T-helper 1 cell treated with Interleukin-12 subunit alpha and Interleukin-12 subunit beta and Interleukin-4 antibody, amounts not matched to agents 30 μg/mL and 1 μg/mL, for 36 hours (primary cell): Measurements from ENCODE around the gene EHBP1.

Source experiments
- H3K27ac Mint-ChIP-seq: one replicate; pipeline ENCODE4 v1.8.0; 2021; ENCODE audit warnings: mild to moderate bottlenecking, mixed read lengths
- H3K27me3 Mint-ChIP-seq: one replicate; pipeline ENCODE4 v1.8.0; 2021; ENCODE audit warnings: low read depth, mixed read lengths
- H3K36me3 Mint-ChIP-seq: one replicate; pipeline ENCODE4 v1.8.0; 2021; ENCODE audit warnings: low read depth, mixed read lengths
- H3K4me1 Mint-ChIP-seq: one replicate; pipeline ENCODE4 v1.8.0; 2021; ENCODE audit warnings: low read depth, mixed read lengths
- H3K4me3 Mint-ChIP-seq: one replicate; pipeline ENCODE4 v1.8.0; 2021; ENCODE audit warnings: mild to moderate bottlenecking, moderate library complexity, mixed read lengths
- H3K9me3 Mint-ChIP-seq: one replicate; pipeline ENCODE4 v1.8.0; 2021; ENCODE audit warnings: mixed read lengths

Gene EHBP1

GRCh38 chr2:62822549-62822948, 117.0 kb downstream of the EHBP1 start:
- Mint-ChIP-seq H3K4me3 (no peak overlapping the region), H3K36me3 (peaks cover 7% of the 10 kb centered on the region), H3K27ac (no peak overlapping the region), H3K9me3 (no peaks in the 10 kb centered on the region), H3K27me3 (no peaks in the 10 kb centered on the region), H3K4me1 (no peaks in the 10 kb centered on the region)

DNA sequence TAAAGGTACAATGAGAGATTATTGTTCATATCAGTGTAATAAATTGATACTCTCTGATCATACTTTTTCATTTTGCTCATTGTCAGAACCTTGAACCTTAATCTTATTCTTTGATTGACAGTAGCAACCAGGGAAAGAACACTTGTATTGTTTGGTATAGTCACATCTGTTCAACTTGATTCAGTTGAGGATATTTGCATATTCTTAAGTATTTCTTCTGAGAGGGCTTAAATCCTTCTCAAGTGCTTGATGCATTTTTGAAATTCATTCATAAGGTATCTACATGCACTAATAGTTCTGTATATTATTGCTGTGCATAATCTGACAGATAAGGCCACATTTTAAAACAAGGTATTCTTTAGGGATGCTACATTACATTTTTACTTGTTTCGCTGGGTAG, 118.9 kb downstream of the EHBP1 start:
- no peaks in the 10 kb centered on the region for H3K4me1 Mint-ChIP-seq
- no peaks in the 10 kb centered on the region for H3K27me3 Mint-ChIP-seq
- peaks cover 7% of the 10 kb centered on the region for H3K36me3 Mint-ChIP-seq
- no peaks in the 10 kb centered on the region for H3K9me3 Mint-ChIP-seq
- H3K27ac Mint-ChIP-seq = no peak overlapping the region
- H3K4me3 Mint-ChIP-seq = no peak overlapping the region

GRCh38 chr2:62826141-62826540, 120.6 kb downstream of the EHBP1 start:
- Mint-ChIP-seq H3K27ac (no peak overlapping the region), H3K27me3 (no peaks in the 10 kb centered on the region), H3K36me3 (peaks cover 10% of the 10 kb centered on the region), H3K4me3 (no peak overlapping the region), H3K4me1 (no peaks in the 10 kb centered on the region), H3K9me3 (peaks cover 5% of the 10 kb centered on the region)

- H3K27ac Mint-ChIP-seq = no peak overlapping the region
- H3K36me3 Mint-ChIP-seq = peaks cover 12% of the 10 kb centered on the region
- H3K9me3 Mint-ChIP-seq = peaks cover 5% of the 10 kb centered on the region
These were observed 121.6 kb downstream of the EHBP1 start for GRCh38 chr2:62826953-62827675.

GRCh38 chr2:62831729-62832128, 126.2 kb downstream of the EHBP1 start:
- Mint-ChIP-seq H3K27ac (no peak overlapping the region), H3K4me3 (no peak overlapping the region), H3K9me3 (peaks cover 21% of the 10 kb centered on the region), H3K4me1 (peaks cover 3% of the 10 kb centered on the region), H3K36me3 (peaks cover 24% of the 10 kb centered on the region), H3K27me3 (no peaks in the 10 kb centered on the region)

More at GRCh38 chr2:62826953-62827675, 121.6 kb downstream of the EHBP1 start:
- H3K27me3 Mint-ChIP-seq = no peaks in the 10 kb centered on the region
- peaks cover 3% of the 10 kb centered on the region for H3K4me1 Mint-ChIP-seq
- H3K4me3 Mint-ChIP-seq = no peak overlapping the region

DNA sequence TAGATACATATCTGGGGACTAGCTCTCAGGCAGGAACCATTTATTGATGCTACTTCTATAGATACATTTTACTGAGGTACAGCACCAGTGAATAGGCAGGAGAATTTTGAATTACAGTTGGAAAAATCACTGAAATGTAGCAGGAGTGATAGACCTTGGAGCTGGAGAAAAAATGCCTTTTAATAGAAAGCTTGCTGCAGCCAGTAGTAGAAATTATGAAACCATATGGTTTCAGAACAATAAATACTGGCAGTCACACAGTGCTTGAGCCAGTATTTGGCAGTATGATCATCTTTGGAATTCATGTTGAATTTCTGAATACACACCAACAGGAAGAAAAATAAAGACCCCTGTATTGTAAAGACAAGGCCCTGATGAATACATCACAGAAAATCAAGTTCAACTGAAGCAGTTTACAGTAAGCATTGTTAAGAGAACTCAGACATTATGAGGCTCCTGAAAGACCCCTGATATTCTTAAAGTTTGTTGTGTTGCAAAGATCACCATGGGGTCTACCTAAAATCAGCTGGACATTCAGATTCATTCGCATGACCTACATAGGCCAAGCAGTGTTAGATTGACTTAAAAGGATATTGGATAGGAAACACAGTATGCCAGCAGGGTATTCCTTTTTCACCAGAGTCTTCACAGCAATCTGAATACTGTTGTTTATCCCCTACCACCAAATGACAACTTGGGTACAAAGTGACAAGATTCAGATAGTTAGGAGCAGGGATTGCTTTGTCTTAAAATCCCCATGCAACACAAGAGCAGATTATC, 139.0 kb downstream of the EHBP1 start:
- Mint-ChIP-seq H3K4me3 (no peak overlapping the region), H3K9me3 (peaks cover 7% of the 10 kb centered on the region), H3K27me3 (no peaks in the 10 kb centered on the region), H3K4me1 (no peaks in the 10 kb centered on the region), H3K27ac (no peak overlapping the region), H3K36me3 (peaks cover 3% of the 10 kb centered on the region)

DNA sequence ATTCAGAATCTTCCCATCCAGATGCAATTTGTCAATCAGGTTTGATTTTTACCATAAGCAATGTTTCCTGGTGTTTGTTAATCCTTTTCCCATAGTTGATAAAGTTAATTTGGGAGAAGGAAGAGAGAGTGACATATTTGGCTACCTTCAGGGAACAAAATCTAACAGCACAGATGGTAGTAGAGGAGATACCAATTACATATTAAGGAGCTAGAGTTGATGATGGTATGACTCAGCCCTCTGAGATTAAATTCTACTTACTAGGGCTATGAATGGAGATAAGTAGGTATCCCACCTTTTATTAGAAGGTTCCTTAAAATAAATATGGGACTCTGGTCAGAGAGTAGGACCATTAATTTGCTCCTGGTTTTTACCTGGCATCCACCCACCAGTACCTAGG, 139.7 kb downstream of the EHBP1 start:
- peaks cover 7% of the 10 kb centered on the region for H3K9me3 Mint-ChIP-seq
- H3K36me3 Mint-ChIP-seq = peaks cover 4% of the 10 kb centered on the region
- H3K4me3 Mint-ChIP-seq = no peak overlapping the region
- H3K27ac Mint-ChIP-seq = no peak overlapping the region
- H3K4me1 Mint-ChIP-seq = no peaks in the 10 kb centered on the region
- no peaks in the 10 kb centered on the region for H3K27me3 Mint-ChIP-seq

GRCh38 chr2:62852254-62852653, 146.7 kb downstream of the EHBP1 start:
- peaks cover 10% of the 10 kb centered on the region for H3K36me3 Mint-ChIP-seq
- H3K4me3 Mint-ChIP-seq = no peak overlapping the region
- peaks cover 4% of the 10 kb centered on the region for H3K9me3 Mint-ChIP-seq
- no peaks in the 10 kb centered on the region for H3K27me3 Mint-ChIP-seq
- H3K27ac Mint-ChIP-seq = no peak overlapping the region
- no peaks in the 10 kb centered on the region for H3K4me1 Mint-ChIP-seq

DNA sequence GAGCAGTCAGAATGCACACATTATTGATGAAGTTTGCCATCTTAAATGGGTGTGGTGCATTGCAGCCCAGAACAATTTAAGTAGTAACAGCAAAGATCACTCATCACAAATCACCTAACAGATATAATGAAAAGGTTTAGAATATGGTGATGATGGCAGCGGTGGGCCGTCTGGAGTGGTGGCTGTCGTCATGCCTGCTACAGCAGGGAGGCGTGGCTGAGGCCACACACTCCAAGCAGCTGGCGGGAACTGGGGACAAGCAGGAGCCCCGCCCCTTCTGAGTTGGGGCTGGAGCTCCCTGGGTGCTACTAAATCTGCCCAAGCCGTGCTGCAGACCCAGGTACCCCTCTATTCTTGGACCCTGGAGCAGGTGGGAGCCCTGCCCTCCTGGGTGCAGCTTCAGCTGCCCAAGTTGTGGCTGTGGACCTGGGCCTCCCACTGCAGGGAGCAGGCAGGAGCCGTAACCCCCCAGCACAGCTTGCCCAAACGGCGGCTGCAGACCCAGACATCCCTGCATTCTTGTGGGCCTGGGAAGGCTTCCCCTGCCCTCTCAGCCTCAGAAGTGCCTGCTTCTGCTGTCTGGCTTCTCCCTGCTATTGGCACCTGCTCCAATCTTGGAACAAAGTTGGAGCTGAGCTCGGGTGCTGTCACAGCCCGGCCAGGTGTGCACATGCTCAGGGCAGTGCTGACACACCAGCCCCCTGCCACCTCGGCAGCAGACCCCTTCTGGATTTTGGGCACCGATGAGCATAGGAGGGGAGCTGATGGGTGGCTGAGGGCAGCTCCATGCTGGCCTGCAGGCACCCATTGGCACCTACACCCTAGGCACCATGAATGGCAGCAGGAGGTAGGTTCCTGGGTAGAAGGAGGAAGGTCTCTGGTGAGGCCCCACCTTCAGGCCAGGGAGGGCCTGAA, 149.3 kb downstream of the EHBP1 start:
- no peaks in the 10 kb centered on the region for H3K27me3 Mint-ChIP-seq
- no peaks in the 10 kb centered on the region for H3K4me1 Mint-ChIP-seq
- H3K27ac Mint-ChIP-seq = no peak overlapping the region
- H3K9me3 Mint-ChIP-seq = peaks cover 4% of the 10 kb centered on the region
- H3K4me3 Mint-ChIP-seq = no peak overlapping the region
- peaks cover 7% of the 10 kb centered on the region for H3K36me3 Mint-ChIP-seq

GRCh38 chr2:62856228-62857040, 150.9 kb downstream of the EHBP1 start:
- Mint-ChIP-seq H3K9me3 (peaks cover 4% of the 10 kb centered on the region), H3K36me3 (peaks cover 5% of the 10 kb centered on the region), H3K4me1 (no peaks in the 10 kb centered on the region), H3K27me3 (no peaks in the 10 kb centered on the region), H3K27ac (no peak overlapping the region), H3K4me3 (no peak overlapping the region)

DNA sequence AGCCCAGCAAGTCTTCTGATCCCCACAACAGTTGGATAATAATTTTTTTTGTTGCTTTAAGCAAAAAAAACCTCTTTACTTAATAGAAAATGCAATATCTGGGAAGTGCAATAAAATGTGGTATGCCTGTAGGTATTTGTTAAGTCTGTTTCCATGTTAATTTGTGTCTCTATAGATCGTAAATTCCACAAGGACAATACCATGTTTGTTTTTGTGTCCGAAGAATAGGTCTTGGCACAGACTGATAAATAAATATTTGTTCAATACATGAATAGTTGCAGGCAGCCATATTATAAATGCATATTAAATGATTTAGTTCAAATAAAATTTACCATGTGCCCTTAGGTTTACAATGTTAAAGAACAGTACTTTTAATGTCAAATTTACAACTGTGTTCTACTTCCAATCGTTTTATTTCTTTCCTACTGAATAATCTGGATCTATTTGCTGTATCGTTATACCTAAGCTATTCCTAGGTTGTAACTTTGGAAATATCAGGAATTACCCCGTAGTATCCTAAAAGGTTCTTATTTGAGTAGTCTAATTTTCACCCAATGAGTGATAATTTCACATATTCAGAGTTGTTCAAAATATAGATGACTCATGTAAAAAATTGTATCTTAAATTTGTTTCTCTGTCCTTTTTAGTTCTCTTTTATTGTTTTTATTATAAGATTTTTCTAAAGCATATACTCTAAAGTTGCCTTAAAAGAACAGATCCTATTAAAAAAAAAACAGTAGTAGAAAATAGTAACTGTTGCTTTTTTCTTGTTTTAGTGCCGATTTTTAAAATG, 151.8 kb downstream of the EHBP1 start:
- Mint-ChIP-seq H3K27ac (no peak overlapping the region), H3K4me1 (no peaks in the 10 kb centered on the region), H3K27me3 (no peaks in the 10 kb centered on the region), H3K4me3 (no peak overlapping the region), H3K9me3 (peaks cover 4% of the 10 kb centered on the region), H3K36me3 (peaks cover 5% of the 10 kb centered on the region)

- Mint-ChIP-seq H3K36me3 (peaks cover 3% of the 10 kb centered on the region), H3K9me3 (peaks cover 4% of the 10 kb centered on the region), H3K27me3 (no peaks in the 10 kb centered on the region), H3K4me3 (no peak overlapping the region), H3K27ac (no peak overlapping the region), H3K4me1 (no peaks in the 10 kb centered on the region)
These were observed 152.8 kb downstream of the EHBP1 start for GRCh38 chr2:62858231-62858832.

DNA sequence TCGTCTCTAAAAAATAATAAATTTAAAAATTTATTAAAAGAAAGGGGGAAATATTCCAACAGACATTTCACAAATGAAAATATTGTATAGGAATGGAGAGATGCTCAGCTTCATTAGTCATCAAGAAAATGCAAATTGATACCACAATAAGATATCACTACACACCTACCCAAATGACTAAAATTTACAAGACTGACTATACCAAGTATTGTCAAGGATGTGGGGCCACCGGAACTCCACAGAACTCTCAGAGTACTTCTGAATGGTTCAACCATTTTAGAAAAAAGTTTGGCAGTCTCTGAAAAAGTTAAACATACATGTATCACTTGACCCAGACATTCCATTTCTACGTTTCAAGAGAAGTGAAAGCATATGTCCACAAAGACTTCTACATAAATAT, 163.4 kb downstream of the EHBP1 start:
- Mint-ChIP-seq H3K4me1 (peaks cover 2% of the 10 kb centered on the region), H3K27me3 (no peaks in the 10 kb centered on the region), H3K4me3 (no peak overlapping the region), H3K27ac (no peak overlapping the region), H3K9me3 (peaks cover 18% of the 10 kb centered on the region), H3K36me3 (peaks cover 17% of the 10 kb centered on the region)
